Astrocyte of the spinal cord (primary cell): ENCODE measurements around the gene HAVCR1.
"Not testable (repeated sequence)": the region's sequence is repeated elsewhere in the genome, so short reads cannot be mapped to it uniquely, and the experiment has no call there.

Source experiments
- DNase-seq: peaks from one replicate; pipeline ENCODE4 v3.0.0; 2011; ENCODE audit warnings: low read depth, low spot score
- H3K4me3 ChIP-seq: 2 replicates; pipeline ENCODE4 v1.5.1; 2011; ENCODE audit warnings: low read depth, mild to moderate bottlenecking, low read length, moderate library complexity
- CTCF ChIP-seq: IDR thresholded peaks from 2 replicates; pipeline ENCODE4 v1.5.1; 2012; ENCODE audit warnings: low read depth, mild to moderate bottlenecking, low read length, inconsistent platforms
- in situ Hi-C: cut with HindIII; loops from 2 replicates; pipeline ENCODE4 v1.10.0; 2017; ENCODE audit warnings: low sequenced_read_pairs

The HAVCR1 gene

GRCh38 chr5:157025093-157025698 is 33.7 kb downstream of the HAVCR1 start:
- in situ Hi-C loops: no loop called here
- DNase-seq: no peak
- no peak overlapping the region for H3K4me3 ChIP-seq
- TF ChIP-seq CTCF: no peak

- in situ Hi-C loops: no loop called here
- H3K4me3 ChIP-seq: no peak overlapping the region
- DNase-seq: no peak
- TF ChIP-seq CTCF: no peak
These were observed 34.5 kb downstream of the HAVCR1 start for GRCh38 chr5:157024208-157024959.

- no peak for TF ChIP-seq CTCF
- no peak overlapping the region for H3K4me3 ChIP-seq
- no peak for DNase-seq
- in situ Hi-C loops: no loop called here
These were observed 36.9 kb downstream of the HAVCR1 start for GRCh38 chr5:157022024-157022423.

GRCh38 chr5:157020511-157021222 is 38.2 kb downstream of the HAVCR1 start:
- no peak for TF ChIP-seq CTCF
- DNase-seq: no peak
- H3K4me3 ChIP-seq: no peak overlapping the region
- in situ Hi-C loops: no loop called here

GRCh38 chr5:157020002-157020401 is 38.9 kb downstream of the HAVCR1 start:
- DNase-seq: no peak
- no peak overlapping the region for H3K4me3 ChIP-seq
- in situ Hi-C loops: no loop called here
- TF ChIP-seq CTCF: no peak

- in situ Hi-C loops, H3K4me3 ChIP-seq, DNase-seq: not testable (repeated sequence)
These were observed 44.8 kb downstream of the HAVCR1 start for GRCh38 chr5:157014143-157014542.

- no peak for TF ChIP-seq CTCF
- no peak overlapping the region for H3K4me3 ChIP-seq
- in situ Hi-C loops: no loop called here
- DNase-seq: no peak
These were observed 52.7 kb downstream of the HAVCR1 start for GRCh38 chr5:157006262-157006661.
